Measurements from ENCODE around the gene GDPD5.
A peak's percentile ranks its signal among the peaks of the same experiment; 100 is the strongest.

Gene GDPD5

DNA sequence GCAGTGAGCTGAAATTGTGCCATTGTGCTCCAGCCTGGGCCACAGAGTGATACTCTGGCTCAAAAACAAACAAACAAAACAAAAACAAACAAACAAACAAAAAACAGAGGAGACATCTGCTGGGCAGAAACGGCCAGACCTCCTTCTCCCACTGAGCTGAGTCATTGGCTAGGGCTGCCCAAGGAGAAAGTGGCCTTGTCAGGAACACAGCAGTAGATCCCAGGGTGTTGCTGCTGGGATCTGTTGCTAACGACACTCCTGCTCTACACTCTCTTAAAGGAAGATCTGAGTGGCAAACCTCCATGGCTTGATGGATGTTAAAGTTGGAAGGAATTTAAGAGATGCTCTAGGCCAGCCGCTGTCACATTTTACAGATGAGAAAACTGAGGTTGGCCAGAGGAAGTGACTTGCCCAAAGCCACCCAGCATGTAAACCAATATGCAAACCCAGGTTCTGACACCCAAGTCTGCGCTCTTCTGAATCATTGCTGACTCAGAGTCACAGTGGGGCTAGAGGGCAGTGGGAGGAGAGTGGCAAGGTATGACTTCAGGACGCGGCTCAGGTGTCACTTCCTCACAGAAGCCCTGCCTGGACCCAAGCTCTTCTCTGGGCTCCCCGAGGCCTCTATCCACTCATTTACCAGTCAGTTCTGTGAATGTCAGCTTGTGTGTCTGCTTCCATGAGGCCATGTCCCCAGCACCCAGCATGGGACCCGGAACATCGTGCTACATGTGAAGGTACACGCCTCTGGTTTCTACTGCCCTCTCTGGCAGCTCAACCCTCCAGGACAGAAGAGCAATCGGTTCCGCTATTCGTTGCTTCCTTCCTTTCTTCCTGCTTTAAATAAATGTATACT, 11.3 kb upstream of the GDPD5 start:
- TF ChIP-seq, protein P1, sequence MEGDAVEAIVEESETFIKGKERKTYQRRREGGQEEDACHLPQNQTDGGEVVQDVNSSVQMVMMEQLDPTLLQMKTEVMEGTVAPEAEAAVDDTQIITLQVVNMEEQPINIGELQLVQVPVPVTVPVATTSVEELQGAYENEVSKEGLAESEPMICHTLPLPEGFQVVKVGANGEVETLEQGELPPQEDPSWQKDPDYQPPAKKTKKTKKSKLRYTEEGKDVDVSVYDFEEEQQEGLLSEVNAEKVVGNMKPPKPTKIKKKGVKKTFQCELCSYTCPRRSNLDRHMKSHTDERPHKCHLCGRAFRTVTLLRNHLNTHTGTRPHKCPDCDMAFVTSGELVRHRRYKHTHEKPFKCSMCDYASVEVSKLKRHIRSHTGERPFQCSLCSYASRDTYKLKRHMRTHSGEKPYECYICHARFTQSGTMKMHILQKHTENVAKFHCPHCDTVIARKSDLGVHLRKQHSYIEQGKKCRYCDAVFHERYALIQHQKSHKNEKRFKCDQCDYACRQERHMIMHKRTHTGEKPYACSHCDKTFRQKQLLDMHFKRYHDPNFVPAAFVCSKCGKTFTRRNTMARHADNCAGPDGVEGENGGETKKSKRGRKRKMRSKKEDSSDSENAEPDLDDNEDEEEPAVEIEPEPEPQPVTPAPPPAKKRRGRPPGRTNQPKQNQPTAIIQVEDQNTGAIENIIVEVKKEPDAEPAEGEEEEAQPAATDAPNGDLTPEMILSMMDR (IDR thresholded peaks at IDR 0.05): no peak

DNA sequence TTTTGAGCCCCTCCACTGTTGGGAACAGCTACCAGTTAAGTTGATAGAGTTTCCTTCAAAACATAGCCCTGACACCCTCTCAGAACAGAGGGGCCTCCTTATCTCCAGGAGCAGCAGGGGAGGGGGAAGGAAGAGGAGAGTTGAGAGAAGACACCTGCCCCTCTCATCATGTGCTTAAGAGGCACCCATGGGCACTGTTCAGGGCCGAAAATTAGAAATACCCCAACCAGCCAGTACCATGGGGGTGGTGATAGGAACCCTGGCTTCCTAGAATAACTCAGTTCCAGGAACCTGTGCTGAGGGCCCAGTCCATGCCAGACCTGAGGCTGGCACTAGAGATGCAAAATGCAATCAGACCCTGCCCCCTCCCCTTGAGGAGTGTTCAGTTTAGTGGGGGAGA, 9.3 kb upstream of the GDPD5 start:
- TF ChIP-seq, protein P1 (IDR thresholded peaks at IDR 0.05): no peak

DNA sequence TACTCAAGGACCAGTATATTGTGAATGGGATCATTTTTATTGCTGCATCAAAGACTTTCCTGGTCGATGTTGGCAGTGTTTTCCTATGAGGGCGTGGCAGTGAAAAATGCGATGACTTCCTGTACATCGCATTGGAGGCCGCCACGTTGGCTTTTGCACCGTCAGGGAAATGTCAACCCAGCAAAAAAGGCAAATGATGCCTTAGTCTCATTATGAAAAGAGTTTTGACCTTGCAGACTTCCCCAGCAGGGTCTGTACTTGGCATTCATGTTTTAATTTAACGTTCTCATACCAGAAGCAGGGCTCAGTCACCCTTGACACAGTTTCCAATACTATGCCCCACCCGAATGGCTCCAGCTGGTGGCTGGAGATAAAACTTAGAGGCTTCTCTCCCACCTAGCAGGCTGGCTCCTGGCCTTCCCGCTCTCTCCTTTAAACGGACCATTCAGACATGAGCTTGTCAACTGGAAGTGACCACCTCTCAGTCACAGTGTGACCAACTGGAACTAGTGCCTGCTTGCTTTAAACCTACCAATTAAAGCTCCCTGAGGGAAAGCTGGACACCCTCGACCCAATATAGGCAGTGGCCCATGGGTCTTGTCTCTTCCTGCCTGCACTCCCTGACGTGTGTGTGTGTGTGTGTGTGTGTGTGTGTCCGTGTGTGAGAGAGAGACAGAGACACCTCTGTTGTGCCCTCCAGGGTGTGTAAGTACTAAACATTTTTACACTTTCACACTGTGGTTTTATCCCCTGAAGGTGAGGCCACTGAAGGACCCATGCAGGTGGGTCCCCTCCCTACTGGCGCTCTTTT, 8.7 kb upstream of the GDPD5 start:
- TF ChIP-seq, protein P1 (IDR thresholded peaks at IDR 0.05): no peak

DNA sequence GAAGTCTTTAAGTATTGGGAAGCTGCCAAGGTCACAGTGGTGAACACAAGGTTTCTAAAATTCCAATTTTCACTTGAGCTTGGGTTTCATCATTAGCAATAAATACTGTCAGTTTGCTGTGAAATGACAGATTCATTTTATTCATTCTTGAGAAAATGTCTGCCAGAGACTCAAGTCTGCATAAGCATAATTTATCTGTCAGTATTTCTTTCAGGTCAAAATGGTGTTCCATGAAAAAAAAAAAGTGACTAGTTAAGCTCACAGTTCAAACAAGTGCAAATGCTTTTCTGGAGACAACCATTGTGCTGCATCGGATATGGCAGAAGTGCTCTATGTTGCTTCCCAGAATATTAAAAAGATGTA, 8.1 kb upstream of the GDPD5 start:
- TF ChIP-seq, protein P1 (IDR thresholded peaks at IDR 0.05): no peak

DNA sequence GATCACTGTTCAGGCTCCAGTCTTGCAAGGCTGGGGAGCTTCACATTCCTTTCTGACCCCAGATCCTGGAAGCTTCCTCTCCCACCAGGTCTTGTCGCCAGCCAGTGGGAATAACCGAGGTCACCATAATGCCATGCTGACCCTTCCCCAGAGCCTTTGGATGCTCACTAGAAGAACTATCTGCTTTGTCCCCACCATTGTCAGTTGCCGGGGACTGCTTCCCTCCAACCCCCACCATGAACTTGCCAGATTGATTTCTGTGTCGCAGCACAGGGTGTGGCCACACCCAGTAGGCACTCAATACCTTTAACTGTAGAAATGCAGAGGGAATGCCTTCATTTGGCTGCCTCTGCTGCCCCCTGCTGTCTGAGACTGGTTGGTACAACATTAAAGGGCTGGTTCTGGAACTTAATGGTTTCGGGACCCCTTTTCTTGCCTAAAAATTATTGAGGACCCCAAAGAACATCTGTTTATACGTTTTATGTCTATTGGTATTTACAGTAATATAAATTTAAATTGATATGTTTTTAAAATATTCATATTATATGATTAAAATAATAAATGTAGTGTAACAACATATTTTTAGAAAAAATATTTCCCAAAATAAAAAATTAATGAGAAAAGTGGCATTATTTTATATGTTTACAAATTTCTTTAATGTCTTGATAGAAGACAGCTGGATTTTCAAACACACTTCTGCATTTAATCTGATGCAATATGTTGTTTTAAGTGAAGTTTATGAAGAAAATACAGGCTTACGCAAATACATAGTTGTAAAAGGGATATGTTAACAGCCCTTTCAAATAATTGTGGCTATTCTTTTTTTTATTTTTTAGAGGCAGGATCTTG, 6.7 kb upstream of the GDPD5 start:
- TF ChIP-seq, protein P1 (IDR thresholded peaks at IDR 0.05): peak; percentile 77

DNA sequence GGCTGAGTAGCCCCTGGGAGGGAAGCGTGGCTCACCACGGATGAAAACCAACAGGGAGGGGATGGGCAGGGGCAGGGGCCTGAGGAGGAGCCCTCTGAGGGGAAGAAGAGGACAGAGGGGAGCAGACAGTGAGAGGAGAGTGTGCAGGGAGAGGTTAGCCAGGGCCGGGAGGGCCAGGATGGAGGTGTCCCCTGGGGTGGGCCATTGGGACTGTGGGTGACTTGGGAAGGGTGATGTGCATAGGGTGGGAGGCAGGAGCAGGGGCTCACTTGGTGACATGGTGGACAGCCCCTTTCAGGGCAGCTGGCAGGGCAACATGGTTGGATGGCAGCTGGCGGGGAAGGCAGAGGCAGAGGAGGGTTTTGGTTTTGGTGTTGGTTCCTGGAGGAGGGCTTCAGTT, 5.6 kb upstream of the GDPD5 start:
- TF ChIP-seq, protein P1 (IDR thresholded peaks at IDR 0.05): no peak

DNA sequence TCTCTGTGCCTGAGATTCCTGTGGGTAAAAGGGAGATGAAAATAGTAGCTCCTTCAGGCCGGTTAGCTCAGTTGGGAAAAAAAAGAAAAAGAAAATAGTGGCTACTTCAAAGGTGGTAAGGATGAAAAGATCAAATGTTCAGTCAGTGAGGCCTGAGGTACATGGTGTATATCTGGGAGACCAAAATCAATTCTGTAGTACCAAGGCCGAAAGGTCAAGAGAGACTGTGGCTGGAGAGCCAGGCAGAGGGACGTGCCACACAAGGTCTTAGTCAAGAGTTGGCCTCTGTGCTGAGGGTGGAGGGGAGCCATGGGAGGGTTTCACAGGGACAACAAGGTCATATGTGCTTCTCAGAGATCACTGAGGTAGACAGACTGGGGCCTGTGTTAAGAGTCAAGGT, 4.8 kb upstream of the GDPD5 start:
- TF ChIP-seq, protein P1 (IDR thresholded peaks at IDR 0.05): no peak
